GM19324 (cell line): ENCODE measurements around the gene B3GNT4.
"Not testable (repeated sequence)": the region's sequence is repeated elsewhere in the genome, so short reads cannot be mapped to it uniquely, and the experiment has no call there.

Experiments used
- ATAC-seq: cut with Tn5 transposase; IDR thresholded peaks from one replicate; pipeline ENCODE4 v1.9.1; 2021; ENCODE audit warnings: mild to moderate bottlenecking, moderate library complexity; ENCODE audit not compliant: unreplicated experiment, low FRiP score

B3GNT4 gene

DNA sequence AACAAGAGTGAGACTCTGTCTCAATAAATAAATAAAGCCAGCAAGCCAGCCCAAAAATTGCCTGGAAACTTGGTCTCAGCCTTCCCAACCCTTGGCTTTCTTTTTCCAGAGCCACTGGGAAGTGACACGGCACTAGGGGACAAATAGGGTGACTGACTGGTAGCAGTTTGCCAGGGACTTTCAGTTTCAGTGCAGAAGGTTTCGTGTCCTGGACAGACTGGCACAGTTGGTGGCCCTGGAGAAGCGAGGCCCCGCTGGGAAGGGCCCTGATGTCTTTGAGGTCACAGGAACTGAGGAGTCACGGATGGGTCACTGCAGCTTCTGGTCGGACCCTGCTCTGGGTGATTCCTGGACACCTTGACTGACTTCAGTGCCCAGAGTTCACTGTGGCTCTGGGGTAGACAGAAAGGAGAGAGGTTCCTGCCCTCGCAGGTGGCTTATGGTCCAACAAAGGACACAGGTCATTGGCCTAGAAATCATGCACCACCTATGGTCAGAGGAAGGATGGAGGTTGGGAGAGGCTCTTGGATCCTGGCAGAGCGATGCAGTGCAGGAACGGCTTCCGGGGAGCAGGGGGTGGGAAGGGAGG is 17.9 kb upstream of the B3GNT4 start:
- ATAC-seq: no peak

DNA sequence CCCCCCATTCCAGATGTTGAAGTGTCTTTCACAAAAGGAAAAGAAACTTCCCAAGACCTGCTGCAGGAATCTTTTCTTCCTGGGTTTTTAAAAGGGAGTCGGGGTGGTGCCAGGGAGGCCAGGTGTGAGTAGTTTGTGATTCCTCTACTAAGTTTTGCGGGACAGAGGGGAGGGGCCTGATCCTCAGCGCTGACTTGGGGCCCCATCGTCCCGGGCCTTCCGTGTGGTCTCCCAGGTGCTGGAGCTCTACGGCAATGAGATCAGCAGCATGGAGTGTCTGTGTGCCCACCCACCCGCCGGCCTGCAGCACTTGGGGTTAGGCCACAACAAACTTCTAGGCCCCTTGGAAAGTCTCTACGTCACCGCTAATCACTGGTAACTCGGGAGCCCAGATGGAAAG is 16.0 kb upstream of the B3GNT4 start:
- no peak for ATAC-seq

DNA sequence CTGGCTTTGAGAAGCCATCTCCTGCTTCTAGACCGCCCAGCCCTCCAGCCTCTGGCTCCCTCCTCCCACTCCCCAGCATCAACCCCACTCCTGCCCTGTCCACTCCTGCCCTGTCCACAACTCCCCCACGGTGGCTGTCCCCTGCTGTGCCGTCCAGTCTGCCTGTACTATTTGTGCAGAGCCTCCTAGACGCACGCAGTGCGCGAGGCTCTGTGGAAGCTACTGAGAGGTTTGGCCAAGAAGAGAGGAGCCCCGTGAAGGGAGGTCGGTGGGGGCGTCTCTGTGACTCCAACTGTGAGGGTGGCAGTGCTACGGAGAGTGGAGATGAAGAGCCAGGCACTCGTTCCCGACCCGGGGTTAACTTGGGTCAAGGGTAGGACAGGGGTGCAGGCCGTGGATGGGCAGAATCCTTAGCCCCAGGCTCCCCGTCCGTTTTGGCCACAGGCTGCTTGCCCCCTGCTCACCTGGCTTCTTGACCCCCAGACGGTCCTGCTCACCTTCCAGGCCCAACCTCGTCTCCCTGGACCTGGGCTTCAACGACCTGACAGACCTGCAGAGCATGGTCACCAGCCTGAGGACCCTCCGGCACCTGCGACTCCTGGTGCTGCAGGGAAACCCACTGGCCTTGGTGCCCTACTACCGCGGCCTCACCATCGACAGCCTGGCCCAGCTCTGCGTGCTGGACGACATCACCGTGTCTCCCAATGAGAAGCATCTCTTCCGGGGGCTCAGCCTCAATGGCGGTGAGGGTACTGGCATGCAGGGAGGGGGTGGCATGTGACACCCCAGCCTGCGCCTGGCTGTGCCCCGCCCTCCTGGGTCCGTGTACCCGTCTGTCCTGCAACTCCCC is 13.7 kb upstream of the B3GNT4 start:
- no peak for ATAC-seq

DNA sequence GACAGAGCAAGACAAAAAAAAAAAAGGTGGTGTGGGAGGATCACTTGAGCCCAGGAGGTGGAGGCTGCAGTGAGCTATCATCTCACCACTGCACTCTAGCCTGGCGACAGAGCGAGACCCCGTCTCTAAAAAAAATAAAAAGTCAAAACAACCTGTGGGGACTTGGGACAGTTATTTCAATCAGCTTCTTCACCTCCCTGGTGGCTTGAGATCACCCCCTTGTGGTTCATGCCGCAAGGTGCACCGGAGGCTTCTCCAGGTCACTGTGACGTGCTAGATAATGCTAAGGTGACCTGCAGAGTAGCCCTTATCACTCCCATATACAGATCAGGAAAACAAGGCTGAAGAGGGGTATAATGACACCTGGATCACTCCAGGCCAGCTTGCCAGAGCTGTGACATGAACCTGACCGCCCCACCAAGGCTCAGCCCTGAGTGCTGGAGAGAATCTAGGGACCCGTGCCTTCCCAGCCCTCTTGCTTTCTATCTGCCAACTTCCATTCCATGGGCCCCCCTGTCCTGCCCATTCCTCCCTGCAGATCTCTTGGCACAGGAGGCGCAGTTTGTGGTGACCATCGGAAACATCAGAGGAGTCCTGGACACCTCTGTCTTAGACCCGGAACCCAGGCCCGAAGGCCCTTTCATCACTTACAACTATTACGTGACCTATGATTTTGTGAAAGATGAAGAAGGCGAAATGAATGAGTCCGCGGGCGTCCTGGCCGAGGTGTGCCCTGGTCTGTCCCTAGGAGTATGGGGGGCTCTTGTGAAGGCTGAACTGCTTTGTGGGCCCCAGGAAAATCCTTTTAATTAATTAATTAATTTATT is 12.5 kb upstream of the B3GNT4 start:
- no peak for ATAC-seq

DNA sequence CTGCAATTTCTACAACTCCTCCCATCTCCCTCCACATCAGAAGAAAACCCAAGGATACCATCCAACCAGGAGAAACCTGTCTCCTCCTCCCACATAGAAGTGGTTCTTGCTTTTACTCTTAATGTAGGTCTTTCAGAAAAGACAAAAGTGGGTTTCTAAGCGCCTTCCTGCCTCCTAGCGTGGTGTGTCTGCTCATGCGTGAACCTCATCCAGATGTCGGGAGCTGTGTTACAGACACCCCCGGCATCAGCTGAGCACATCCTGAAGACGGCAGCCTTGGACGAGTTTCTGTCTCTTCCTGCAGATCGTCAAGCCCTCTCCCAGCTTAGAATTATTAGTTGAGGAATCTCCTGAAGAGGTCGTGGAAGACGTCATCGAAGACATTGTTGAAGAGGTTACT is 11.1 kb upstream of the B3GNT4 start:
- ATAC-seq: no peak

DNA sequence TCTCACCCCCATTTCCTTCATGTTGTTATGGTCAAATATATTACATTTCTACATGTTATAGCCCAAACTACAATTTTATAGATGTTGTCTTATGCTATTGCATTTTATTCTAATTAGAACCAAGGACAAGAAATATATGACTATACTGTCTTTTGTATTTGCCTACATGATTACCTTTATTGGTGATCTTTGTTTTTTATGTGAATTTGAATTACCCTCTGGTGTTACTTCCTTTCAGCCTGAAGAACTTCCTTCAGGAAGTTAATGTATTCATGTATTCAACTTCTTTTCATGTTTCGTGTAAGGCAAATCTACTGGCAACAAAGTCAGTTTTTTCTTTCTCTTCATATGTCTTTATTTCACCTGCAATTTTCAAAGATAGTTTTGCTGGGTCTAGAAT is 8.7 kb upstream of the B3GNT4 start:
- no peak for ATAC-seq

DNA sequence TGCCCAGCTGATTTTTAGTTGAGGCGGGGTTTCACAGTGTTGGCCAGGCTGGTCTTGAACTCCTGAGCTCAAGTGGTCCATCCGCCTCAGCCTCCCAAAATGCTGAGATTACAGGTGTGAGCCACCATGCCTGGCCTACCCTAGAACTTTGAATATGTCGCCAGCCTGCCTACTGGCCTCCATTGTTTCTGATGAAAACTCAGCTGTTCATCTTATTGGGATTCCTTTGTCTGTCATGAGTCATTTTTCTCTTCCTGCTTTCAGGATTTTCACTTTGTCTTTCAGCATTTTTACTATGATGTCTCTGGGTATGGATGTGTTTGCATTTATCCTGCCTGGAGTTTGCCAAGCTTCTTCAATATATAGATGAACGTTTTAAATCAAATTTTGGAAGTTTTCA is 8.1 kb upstream of the B3GNT4 start:
- ATAC-seq: no peak

DNA sequence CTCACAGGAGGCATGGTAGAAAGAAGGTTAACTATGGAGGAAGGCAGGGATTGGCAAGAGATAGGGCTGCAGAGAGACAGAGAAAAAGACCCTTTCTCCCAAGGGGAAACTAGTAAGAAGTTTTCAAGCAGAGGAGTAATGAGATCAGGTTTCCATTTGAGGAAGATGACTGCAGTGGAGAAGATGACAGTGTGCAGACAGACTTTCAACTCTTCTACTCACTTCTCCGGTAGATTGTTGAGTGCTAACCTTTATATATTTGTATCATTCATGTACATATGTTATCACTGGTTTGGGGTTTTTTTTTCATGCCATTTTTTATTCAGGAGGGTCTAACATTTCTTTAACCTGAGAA is 5.9 kb upstream of the B3GNT4 start:
- ATAC-seq: no peak

DNA sequence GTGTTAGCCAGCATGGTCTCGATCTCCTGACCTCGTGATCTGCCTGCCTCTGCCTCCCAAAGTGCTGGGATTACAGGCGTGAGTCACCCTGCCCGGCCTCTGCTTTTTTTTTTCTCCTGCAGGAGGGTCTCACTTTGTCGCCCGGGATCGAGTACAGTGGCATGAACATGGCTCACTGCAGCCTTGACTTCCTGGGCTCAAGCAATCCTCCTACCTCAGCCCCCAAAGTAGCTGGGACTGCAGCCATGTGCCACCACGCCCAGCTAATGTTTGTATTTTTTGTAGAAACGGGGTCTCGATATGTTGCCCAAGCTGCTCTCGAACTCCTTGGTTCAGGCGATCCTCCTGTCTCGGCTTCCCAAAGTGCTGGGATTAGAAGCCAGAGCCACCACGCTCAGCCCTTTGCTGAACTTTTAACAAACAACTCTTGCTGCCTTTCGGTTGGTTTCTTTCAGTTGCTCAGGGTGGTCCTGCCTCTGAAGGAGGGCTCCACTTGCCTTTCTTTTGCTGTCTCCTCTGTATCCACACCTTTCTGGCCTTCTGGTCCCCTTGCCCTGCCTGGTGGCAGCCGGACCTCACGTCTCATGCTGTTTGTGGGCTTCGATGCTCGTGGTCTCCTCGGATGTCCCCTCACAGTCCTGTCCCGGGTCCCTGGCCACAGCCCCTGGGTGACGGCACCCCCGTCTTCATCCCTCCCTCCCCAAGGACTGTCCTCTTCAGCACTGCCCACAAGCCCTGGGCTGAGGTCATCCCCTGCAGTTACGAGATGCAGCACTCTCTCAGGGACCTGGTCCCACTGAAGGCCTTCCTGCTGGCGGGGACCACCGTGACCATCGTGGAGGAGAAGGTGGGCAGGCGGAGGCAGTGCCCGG is 3.8 kb upstream of the B3GNT4 start:
- no peak for ATAC-seq

DNA sequence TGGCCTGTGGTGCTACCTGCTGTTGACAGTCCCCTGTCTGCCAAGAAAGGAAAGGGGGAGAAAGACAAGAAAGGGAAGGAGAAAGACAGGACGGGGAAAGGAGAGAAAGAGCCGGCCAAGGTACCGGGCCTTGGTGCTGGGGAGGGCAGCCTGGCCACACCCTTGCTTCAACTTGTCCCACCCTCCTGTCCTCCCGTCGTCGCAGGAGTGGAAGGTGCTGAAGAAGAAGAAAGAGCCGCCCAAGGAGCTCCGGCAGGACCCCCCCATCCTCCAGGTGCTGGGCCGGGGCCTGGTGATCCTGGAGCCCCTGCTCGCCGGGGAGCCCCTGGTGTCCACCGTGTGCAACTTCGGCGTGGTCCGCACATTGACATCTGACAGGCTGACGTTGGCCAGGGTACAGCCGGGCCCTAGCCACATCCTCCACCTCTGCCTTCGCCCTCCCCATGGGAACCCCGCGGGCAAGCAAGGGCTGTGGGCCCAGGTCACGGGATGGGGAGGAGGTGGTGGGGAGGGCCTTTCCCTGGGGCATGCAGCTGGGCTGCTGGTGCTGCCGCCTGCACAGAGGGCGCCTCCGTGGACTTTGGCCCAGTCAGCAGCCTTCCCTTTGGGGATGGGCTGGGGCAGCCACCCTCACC is 2.9 kb upstream of the B3GNT4 start:
- no peak for ATAC-seq

DNA sequence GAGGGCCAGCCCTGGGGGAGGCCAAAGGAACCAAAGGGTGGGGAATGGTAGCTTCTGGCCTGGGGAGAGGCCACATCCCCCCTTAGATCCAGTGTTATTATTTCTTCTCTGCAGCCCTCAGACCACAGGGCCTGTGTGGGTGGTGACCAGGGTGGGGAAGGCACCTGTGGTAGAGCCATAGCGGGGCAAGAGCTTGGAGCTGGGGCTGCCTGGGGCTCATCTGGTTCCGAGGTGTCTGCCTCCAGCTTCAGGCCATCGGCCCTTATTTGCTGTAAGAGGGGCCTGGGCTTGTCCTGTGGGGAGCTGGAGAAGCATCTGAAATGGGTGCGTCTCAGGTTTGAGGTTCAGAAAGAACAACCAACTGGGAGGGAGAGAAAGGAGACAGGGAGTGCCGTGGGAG is 2.1 kb upstream of the B3GNT4 start:
- ATAC-seq: no peak

DNA sequence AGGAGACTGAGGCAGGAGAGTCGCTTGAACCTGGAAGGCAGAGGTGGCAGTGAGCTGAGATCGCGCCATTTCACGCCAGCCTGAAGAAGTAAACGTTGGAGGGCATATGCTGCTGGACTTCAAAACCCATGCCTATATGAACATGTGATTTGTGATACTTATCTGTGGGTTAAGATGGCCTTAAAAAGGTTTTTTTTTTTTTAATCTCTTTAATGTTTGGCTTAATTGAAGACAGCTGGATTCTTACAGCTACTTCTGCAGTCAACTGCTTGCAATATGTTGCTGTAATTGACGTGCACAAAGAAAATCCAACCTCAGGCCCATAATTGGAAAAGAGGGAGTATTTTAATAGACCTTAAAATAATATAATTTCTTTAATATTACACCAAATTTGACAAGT is 1.5 kb upstream of the B3GNT4 start:
- no peak for ATAC-seq

DNA sequence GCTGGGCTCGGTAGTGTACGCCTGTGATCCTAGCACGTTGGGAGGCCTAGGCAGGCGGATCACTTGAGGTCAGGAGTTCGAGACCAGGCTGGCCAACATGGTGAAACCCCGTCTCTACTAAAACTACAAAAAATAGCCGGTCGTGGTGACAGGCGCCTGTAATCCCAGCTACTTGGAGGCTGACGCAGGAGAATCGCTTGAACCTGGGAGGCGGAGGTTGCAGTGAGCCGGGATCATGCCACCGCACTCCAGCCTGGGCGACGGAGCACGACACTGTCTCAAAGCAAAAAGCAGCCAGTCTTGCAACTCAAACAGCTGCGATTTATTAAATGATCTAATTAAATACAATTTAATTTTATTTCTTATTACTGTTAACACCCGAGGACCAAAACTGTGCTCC is 698 bp upstream of the B3GNT4 start:
- ATAC-seq: not testable (repeated sequence)

DNA sequence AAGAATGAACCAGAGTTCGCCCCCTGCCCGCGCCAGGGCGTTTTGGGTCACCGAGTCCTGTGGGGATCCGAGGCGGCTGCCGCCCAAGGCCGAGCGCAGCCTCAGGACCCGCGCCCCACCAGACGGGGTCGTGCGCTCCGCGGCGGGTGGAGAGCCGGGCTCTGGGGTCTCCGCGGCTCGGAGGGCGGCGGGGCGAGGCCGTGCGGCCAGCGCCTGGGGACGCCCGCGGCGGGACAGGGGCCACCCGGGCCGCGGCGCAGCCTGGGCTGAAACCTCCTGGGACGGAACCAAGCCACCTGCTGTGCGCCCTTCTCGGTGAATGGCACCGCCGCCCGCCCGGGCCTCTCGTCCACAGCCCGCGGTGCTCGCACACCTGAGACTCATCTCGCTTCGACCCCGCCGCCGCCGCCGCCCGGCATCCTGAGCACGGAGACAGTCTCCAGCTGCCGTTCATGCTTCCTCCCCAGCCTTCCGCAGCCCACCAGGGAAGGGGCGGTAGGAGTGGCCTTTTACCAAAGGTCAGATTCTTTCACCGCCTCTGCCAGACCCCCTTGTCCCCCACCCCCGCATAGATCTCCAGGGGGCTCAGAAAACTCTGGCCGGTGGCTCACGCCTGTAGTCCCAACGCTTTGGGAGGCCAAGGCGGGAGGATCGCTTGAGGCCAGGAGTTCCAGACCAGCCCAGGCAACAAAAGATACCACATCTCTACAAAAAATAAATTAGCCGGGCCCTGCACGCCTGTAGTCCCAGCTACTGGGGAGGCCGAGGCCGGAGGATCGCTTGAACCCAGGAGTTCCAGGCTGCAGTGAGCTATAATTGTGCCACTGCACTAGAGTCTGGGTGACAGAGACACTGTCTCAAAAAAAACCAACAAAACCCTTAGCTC is 901 bp downstream of the B3GNT4 start:
- ATAC-seq: no peak

DNA sequence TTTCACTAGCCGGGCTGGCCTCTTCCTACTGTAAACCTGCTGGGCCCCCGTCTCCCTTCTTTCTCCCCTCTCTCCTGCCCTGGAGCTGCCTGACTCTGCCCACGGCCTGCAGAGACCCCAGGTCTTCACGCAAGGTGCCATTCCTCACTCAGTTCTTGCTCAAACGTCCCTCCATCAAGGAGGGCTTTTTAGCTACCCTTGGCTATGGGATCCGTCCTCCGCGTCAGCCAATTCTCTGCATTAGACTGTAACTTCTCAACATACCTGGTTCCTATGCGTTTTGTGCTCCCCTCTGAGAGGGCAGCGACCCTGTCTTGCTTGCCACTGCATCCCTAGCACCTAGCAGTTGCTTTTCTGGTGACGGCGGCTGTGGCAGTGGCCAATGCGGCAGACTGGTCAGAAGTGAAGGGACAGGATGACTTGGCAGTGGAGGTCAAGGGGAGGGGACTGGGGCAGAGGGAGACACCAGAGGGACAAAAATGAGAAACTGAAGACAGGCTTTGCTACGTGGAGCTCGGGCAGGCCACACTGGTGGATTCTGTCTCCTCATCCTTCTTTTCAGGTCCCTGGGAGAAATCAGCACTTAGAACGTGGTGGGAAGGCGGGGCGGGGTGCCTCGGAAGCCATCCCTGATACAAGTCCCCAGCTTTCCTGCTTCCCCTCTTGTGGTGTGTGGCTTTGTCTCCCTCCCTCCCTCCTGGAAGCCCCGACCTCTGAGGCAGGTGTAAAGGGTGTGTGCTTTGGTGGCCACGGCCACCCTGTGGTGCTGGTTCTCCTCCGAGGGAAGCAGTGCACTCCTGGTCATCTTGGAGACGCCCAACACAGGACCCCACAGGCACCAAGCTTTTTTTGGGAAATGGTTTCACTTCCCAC is 1.8 kb downstream of the B3GNT4 start:
- no peak for ATAC-seq

DNA sequence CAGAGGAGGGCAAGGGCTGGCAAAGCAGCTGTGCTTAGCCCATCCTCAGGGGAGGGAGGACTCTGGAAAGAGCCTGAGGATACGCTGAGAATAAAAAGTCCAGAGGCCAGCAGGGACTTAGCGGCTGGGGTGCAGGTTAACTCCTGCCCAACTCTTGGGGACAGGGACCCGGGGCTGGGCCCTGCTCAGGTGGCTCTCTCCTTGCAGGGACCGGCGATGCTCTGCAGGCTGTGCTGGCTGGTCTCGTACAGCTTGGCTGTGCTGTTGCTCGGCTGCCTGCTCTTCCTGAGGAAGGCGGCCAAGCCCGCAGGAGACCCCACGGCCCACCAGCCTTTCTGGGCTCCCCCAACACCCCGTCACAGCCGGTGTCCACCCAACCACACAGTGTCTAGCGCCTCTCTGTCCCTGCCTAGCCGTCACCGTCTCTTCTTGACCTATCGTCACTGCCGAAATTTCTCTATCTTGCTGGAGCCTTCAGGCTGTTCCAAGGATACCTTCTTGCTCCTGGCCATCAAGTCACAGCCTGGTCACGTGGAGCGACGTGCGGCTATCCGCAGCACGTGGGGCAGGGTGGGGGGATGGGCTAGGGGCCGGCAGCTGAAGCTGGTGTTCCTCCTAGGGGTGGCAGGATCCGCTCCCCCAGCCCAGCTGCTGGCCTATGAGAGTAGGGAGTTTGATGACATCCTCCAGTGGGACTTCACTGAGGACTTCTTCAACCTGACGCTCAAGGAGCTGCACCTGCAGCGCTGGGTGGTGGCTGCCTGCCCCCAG is 2.8 kb downstream of the B3GNT4 start:
- no peak for ATAC-seq

DNA sequence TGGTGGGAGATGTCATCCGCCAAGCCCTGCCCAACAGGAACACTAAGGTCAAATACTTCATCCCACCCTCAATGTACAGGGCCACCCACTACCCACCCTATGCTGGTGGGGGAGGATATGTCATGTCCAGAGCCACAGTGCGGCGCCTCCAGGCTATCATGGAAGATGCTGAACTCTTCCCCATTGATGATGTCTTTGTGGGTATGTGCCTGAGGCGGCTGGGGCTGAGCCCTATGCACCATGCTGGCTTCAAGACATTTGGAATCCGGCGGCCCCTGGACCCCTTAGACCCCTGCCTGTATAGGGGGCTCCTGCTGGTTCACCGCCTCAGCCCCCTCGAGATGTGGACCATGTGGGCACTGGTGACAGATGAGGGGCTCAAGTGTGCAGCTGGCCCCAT is 3.5 kb downstream of the B3GNT4 start:
- no peak for ATAC-seq

DNA sequence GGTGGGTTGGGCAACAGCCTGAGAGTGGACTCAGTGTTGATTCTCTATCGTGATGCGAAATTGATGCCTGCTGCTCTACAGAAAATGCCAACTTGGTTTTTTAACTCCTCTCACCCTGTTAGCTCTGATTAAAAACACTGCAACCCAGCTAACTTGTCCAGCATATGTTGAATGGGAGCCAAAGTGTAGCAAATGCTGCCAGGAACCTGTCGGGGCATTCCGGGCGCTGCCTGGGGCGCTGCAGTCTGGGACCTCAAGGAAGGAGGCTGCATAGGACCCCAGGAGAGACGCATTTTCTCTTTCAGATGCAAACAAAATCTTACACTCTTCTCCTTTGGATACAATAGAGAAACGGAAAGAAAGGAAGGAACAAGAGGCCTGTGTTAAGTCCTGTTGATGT is 3.9 kb downstream of the B3GNT4 start:
- no peak for ATAC-seq
